ENCODE measurements around the gene MFAP4.

DNA sequence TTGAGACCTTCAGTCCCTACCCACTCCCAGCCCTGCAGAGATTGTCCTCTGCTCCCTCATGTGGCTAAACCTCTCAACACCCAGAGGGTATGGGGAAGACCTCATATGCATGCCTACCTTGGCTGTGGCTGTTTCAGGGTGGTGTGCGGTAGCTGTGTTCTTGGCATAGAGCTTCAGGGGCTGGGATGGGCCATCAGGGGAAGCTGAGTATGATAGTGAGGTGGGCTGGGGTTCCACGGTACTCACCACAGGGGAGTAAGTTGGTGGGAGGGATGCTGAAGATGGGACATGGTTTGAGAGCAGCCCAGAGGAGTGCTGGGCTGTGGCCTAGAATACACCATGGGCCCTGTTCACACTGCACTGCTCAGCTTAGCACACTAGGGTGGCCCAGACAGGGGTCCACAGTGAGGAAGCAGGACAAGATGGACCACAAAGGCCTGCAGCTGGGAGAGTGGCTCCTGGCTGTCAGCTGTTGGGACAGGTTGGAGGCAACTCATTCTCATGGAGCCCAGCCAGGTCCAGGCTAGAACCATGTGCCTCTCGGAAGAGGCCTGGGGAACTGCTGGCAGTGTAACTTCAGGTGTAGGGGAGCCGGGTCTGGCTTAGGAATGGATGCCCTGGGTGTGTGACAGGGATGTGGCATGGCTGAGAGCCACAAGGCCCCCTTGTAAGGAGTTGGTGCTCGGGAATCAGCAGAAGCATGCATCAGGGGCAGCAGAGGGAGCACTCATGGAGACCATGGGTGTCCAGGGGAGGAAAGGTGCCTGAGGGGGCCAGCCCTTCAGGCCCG is 3.1 kb downstream of the MFAP4 start:
- TF ChIP-seq, protein P1, sequence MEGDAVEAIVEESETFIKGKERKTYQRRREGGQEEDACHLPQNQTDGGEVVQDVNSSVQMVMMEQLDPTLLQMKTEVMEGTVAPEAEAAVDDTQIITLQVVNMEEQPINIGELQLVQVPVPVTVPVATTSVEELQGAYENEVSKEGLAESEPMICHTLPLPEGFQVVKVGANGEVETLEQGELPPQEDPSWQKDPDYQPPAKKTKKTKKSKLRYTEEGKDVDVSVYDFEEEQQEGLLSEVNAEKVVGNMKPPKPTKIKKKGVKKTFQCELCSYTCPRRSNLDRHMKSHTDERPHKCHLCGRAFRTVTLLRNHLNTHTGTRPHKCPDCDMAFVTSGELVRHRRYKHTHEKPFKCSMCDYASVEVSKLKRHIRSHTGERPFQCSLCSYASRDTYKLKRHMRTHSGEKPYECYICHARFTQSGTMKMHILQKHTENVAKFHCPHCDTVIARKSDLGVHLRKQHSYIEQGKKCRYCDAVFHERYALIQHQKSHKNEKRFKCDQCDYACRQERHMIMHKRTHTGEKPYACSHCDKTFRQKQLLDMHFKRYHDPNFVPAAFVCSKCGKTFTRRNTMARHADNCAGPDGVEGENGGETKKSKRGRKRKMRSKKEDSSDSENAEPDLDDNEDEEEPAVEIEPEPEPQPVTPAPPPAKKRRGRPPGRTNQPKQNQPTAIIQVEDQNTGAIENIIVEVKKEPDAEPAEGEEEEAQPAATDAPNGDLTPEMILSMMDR (IDR thresholded peaks at IDR 0.05; ENCODE audit: poor library complexity), result no peak
- TF ChIP-seq EZH2 (IDR thresholded peaks at IDR 0.05; ENCODE audit: borderline replicate concordance), result no peak
